ENCODE data around the gene GABRD.
A peak's percentile ranks its signal among the peaks of the same experiment; 100 is the strongest.

The GABRD gene

GRCh38 chr1:2044510-2045319 is 25.6 kb downstream of the GABRD start:
- TF ChIP-seq TSHZ2 (CRISPR knock-in tag; IDR thresholded peaks at IDR 0.05) (no peak), CSDC2 (CRISPR knock-in tag; IDR thresholded peaks at IDR 0.05) (no peak), ARNTL (CRISPR knock-in tag; IDR thresholded peaks at IDR 0.05; ENCODE audit: borderline replicate concordance, low read depth) (no peak), ZFP3 (CRISPR knock-in tag; IDR thresholded peaks at IDR 0.05) (no peak), PPARA (CRISPR knock-in tag; IDR thresholded peaks at IDR 0.05; ENCODE audit: borderline replicate concordance) (no peak), ZNF565 (CRISPR knock-in tag; conservative IDR thresholded peaks at IDR 0.05; ENCODE audit: low read depth) (no peak), CREB5 (CRISPR knock-in tag; IDR thresholded peaks at IDR 0.05; ENCODE audit: low read depth) (no peak), PATZ1 (CRISPR knock-in tag; IDR thresholded peaks at IDR 0.05; ENCODE audit: borderline replicate concordance) (no peak), BACH2 (CRISPR knock-in tag; IDR thresholded peaks at IDR 0.05; ENCODE audit: borderline replicate concordance) (no peak), RARB (CRISPR knock-in tag; IDR thresholded peaks at IDR 0.05) (no peak), POU6F1 (CRISPR knock-in tag; IDR thresholded peaks at IDR 0.05; ENCODE audit: borderline replicate concordance, low read depth) (no peak), ZC3H10 (CRISPR knock-in tag; IDR thresholded peaks at IDR 0.05) (no peak), TOX (CRISPR knock-in tag; IDR thresholded peaks at IDR 0.05; ENCODE audit: borderline replicate concordance) (no peak), ISL1 (CRISPR knock-in tag; IDR thresholded peaks at IDR 0.05) (no peak)
- peak; percentile 82 for ATAC-seq

- no peak for TF ChIP-seq CSDC2 (CRISPR knock-in tag; IDR thresholded peaks at IDR 0.05)
- TF ChIP-seq ZC3H10 (CRISPR knock-in tag; IDR thresholded peaks at IDR 0.05) = no peak
- no peak for TF ChIP-seq RARB (CRISPR knock-in tag; IDR thresholded peaks at IDR 0.05)
- TF ChIP-seq ZFP3 (CRISPR knock-in tag; IDR thresholded peaks at IDR 0.05) = no peak
- no peak for ATAC-seq
These were observed 26.5 kb downstream of the GABRD start for GRCh38 chr1:2045468-2046173.

GRCh38 chr1:2046174-2046917 is 27.2 kb downstream of the GABRD start:
- TF ChIP-seq TOX (CRISPR knock-in tag; IDR thresholded peaks at IDR 0.05; ENCODE audit: borderline replicate concordance) (no peak), ZNF565 (CRISPR knock-in tag; conservative IDR thresholded peaks at IDR 0.05; ENCODE audit: low read depth) (no peak), ESRRG (CRISPR knock-in tag; IDR thresholded peaks at IDR 0.05) (no peak), POU6F1 (CRISPR knock-in tag; IDR thresholded peaks at IDR 0.05; ENCODE audit: borderline replicate concordance, low read depth) (no peak), ZNF8 (CRISPR knock-in tag; IDR thresholded peaks at IDR 0.05) (no peak), ZFP3 (CRISPR knock-in tag; IDR thresholded peaks at IDR 0.05) (no peak), ZC3H10 (CRISPR knock-in tag; IDR thresholded peaks at IDR 0.05) (no peak), ARNTL (CRISPR knock-in tag; IDR thresholded peaks at IDR 0.05; ENCODE audit: borderline replicate concordance, low read depth) (no peak), BACH2 (CRISPR knock-in tag; IDR thresholded peaks at IDR 0.05; ENCODE audit: borderline replicate concordance) (no peak), RARB (CRISPR knock-in tag; IDR thresholded peaks at IDR 0.05) (no peak), CSRNP3 (CRISPR knock-in tag; IDR thresholded peaks at IDR 0.05) (no peak), GLIS3 (CRISPR knock-in tag; IDR thresholded peaks at IDR 0.05) (no peak), ZNF70 (CRISPR knock-in tag; IDR thresholded peaks at IDR 0.05) (no peak)
- peak; percentile 28; the same call in 2 of the 3 replicates for ATAC-seq
